Neural progenitor cell (in vitro differentiated cells): Measurements from ENCODE around the gene MEP1B. TPM values are rescaled to one million over a fixed set of nuclear protein-coding genes. Genes with fewer than 3 reads are reported as not detected.

Source experiments
- DNase-seq: peaks from one replicate; pipeline ENCODE4 v3.0.0-alpha.2; 2016; ENCODE audit warnings: low spot score
- H2AFZ ChIP-seq: fragments of 200-600 bp; sonication (generic); replicated peaks from 2 replicates; pipeline ENCODE4 v1.6.1; 2016; ENCODE audit warnings: antibody characterized with exemption
- H3F3A ChIP-seq: fragments of 200-600 bp; sonication (generic); 2 replicates; pipeline ENCODE4 v1.6.1; 2016; ENCODE audit warnings: antibody characterized with exemption, low read depth
- H3K27ac ChIP-seq: fragments of 200-600 bp; sonication (generic); 2 replicates; pipeline ENCODE4 v1.5.1; 2016; ENCODE audit warnings: mild to moderate bottlenecking
- H3K27me3 ChIP-seq: fragments of 200-600 bp; sonication (generic); 2 replicates; pipeline ENCODE4 v1.6.1; 2016; ENCODE audit warnings: mild to moderate bottlenecking, moderate library complexity
- H3K36me3 ChIP-seq: fragments of 200-600 bp; sonication (generic); 2 replicates; pipeline ENCODE4 v1.5.1; 2016
- H3K4me1 ChIP-seq: fragments of 200-600 bp; sonication (generic); 2 replicates; pipeline ENCODE4 v1.6.1; 2016; ENCODE audit warnings: mixed run types
- H3K4me2 ChIP-seq: fragments of 200-600 bp; sonication (generic); 2 replicates; pipeline ENCODE4 v1.6.1; 2016
- H3K4me3 ChIP-seq: fragments of 200-600 bp; sonication (generic); 2 replicates; pipeline ENCODE4 v1.5.1; 2016
- H3K79me2 ChIP-seq: fragments of 200-600 bp; sonication (generic); 2 replicates; pipeline ENCODE4 v1.6.1; 2016; ENCODE audit warnings: low read depth
- H3K9ac ChIP-seq: fragments of 200-600 bp; sonication (generic); 2 replicates; pipeline ENCODE4 v1.6.1; 2016
- H3K9me3 ChIP-seq: fragments of 200-600 bp; sonication (generic); 2 replicates; pipeline ENCODE4 v1.5.1; 2016; ENCODE audit warnings: low read depth
- H4K20me1 ChIP-seq: fragments of 200-600 bp; sonication (generic); 2 replicates; pipeline ENCODE4 v1.6.1; 2016; ENCODE audit warnings: low read depth
- H3K27ac Mint-ChIP-seq: 3 replicates; pipeline ENCODE4 v1.8.0; 2021; ENCODE audit warnings: mixed read lengths
- H3K27me3 Mint-ChIP-seq: 2 replicates; pipeline ENCODE4 v1.8.0; 2022; ENCODE audit warnings: low read depth, mild to moderate bottlenecking, inconsistent platforms, moderate library complexity, mixed read lengths; ENCODE audit not compliant: insufficient read depth
- H3K36me3 Mint-ChIP-seq: 3 replicates; pipeline ENCODE4 v1.8.0; 2021; ENCODE audit warnings: mixed read lengths
- H3K4me1 Mint-ChIP-seq: 3 replicates; pipeline ENCODE4 v1.8.0; 2021; ENCODE audit warnings: mixed read lengths
- H3K4me3 Mint-ChIP-seq: 3 replicates; pipeline ENCODE4 v1.8.0; 2021; ENCODE audit warnings: mild to moderate bottlenecking, moderate library complexity, mixed read lengths
- H3K9me3 Mint-ChIP-seq: 3 replicates; pipeline ENCODE4 v1.8.0; 2020; ENCODE audit warnings: mixed read lengths
- CTCF ChIP-seq: fragments of 200-600 bp; sonication (generic); IDR thresholded peaks from 2 replicates; pipeline ENCODE4 v1.5.1; 2017; ENCODE audit warnings: antibody characterized with exemption, mild to moderate bottlenecking
- EZH2 ChIP-seq: fragments of 200-600 bp; sonication (generic); IDR thresholded peaks from 2 replicates; pipeline ENCODE4 v1.6.1; 2017; ENCODE audit warnings: antibody characterized with exemption, mild to moderate bottlenecking, moderate library complexity
- EZH2phosphoT487 ChIP-seq: fragments of 200-600 bp; sonication (generic); IDR thresholded peaks from 2 replicates; pipeline ENCODE4 v1.6.1; 2017; ENCODE audit warnings: antibody characterized with exemption
- total RNA-seq: library from RNA; depleted of rRNA; stranded (reverse); fragments of >200 nt; gene quantifications from 2 replicates; pipeline ENCODE4 v1.2.3, GENCODE V29; 2015; ENCODE audit warnings: low replicate concordance

The MEP1B gene
- total RNA-seq, 1 donor from 2014 or later = not detected

GRCh38 chr18:32242395-32242794, 52.6 kb downstream of the MEP1B start:
- no peaks in the 10 kb centered on the region for H3K27me3 Mint-ChIP-seq
- H3F3A ChIP-seq = peaks cover 8% of the 10 kb centered on the region

DNA sequence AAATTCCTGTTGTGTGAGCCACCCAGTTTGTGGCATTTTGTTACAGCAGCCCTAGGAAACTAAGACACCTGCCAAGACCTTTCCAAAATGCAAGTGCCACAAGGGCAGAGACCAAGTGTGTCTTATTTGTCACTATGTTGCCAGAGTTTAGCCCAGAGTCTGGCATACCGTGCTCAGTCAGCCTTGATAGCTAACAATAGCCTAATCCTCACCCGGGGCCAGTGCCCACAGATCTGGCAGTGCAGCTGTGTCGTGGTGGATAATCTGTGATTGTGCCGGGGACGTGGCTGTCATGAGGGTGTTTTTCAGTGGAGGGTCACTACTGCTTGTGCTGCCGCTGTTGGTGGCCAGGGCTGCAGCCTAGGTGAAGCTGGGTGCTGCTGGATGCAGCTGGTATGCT, 53.5 kb downstream of the MEP1B start:
- Histone ChIP-seq H4K20me1 (no peaks in the 10 kb centered on the region), H3K79me2 (no peaks in the 10 kb centered on the region), H2AFZ (no peak overlapping the region), H3K9ac (no peak overlapping the region), H3K27me3 (no peaks in the 10 kb centered on the region), H3K36me3 (no peaks in the 10 kb centered on the region), H3F3A (peaks cover 4% of the 10 kb centered on the region), H3K4me1 (peaks cover 12% of the 10 kb centered on the region), H3K9me3 (no peaks in the 10 kb centered on the region), H3K27ac (no peak overlapping the region), H3K4me2 (no peak overlapping the region), H3K4me3 (no peak overlapping the region)
- Mint-ChIP-seq H3K9me3 (no peaks in the 10 kb centered on the region), H3K27ac (no peak overlapping the region), H3K4me3 (no peak overlapping the region), H3K27me3 (no peaks in the 10 kb centered on the region), H3K36me3 (no peaks in the 10 kb centered on the region), H3K4me1 (peaks cover 9% of the 10 kb centered on the region)
- TF ChIP-seq EZH2 (no peak), CTCF (no peak), EZH2phosphoT487 (no peak)
- DNase-seq = peak; percentile 61

More at GRCh38 chr18:32242395-32242794, 52.6 kb downstream of the MEP1B start:
- Histone ChIP-seq H3K27me3 (no peaks in the 10 kb centered on the region), H3K79me2 (no peaks in the 10 kb centered on the region), H4K20me1 (no peaks in the 10 kb centered on the region), H3K4me2 (no peak overlapping the region), H3K4me3 (no peak overlapping the region), H3K9ac (no peak overlapping the region), H3K9me3 (no peaks in the 10 kb centered on the region), H2AFZ (no peak overlapping the region), H3K27ac (no peak overlapping the region), H3K4me1 (peaks cover 12% of the 10 kb centered on the region), H3K36me3 (no peaks in the 10 kb centered on the region)
- no peak for DNase-seq
- H3K4me1 Mint-ChIP-seq = peaks cover 10% of the 10 kb centered on the region
- H3K9me3 Mint-ChIP-seq = no peaks in the 10 kb centered on the region
- no peak overlapping the region for H3K27ac Mint-ChIP-seq
- no peak overlapping the region for H3K4me3 Mint-ChIP-seq
- no peaks in the 10 kb centered on the region for H3K36me3 Mint-ChIP-seq
- TF ChIP-seq EZH2phosphoT487 (no peak), EZH2 (no peak), CTCF (no peak)

DNA sequence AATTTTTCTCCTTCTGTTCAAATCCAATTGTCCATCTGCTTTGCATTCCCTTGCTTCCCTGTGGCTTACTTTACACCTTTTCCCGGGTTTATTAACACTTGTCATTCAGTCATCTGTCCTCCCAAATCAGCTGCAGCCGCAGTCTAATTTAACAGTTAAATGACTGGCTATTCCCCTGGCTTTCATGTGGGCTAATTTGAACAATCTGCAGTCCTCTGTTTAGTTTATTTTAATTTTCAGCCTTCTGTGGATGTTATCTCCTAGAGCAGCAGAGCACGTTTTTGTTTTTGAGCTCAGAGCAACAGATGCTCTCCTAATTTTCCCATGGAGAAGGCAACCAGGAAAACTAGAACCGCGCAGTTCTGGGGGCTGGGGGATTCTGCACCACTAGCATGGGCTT, 55.0 kb downstream of the MEP1B start:
- TF ChIP-seq EZH2phosphoT487 = no peak
- no peak for TF ChIP-seq EZH2
- no peak for TF ChIP-seq CTCF

More for the DNA sequence above, 55.0 kb downstream of the MEP1B start:
- no peak overlapping the region for H3K4me3 Mint-ChIP-seq
- Histone ChIP-seq H3K27ac (no peak overlapping the region), H2AFZ (no peak overlapping the region), H3K79me2 (no peaks in the 10 kb centered on the region), H3K9me3 (no peaks in the 10 kb centered on the region), H3K4me3 (no peak overlapping the region), H3K4me1 (peaks cover 12% of the 10 kb centered on the region), H3F3A (no peaks in the 10 kb centered on the region), H3K9ac (no peak overlapping the region), H3K36me3 (no peaks in the 10 kb centered on the region), H3K4me2 (no peak overlapping the region), H3K27me3 (no peaks in the 10 kb centered on the region), H4K20me1 (no peaks in the 10 kb centered on the region)
- no peaks in the 10 kb centered on the region for H3K9me3 Mint-ChIP-seq
- no peak overlapping the region for H3K27ac Mint-ChIP-seq
- H3K4me1 Mint-ChIP-seq = peaks cover 8% of the 10 kb centered on the region
- H3K36me3 Mint-ChIP-seq = no peaks in the 10 kb centered on the region
- no peak for DNase-seq
- H3K27me3 Mint-ChIP-seq = no peaks in the 10 kb centered on the region
